ENCODE measurements around the gene DCC.

DCC gene

DNA sequence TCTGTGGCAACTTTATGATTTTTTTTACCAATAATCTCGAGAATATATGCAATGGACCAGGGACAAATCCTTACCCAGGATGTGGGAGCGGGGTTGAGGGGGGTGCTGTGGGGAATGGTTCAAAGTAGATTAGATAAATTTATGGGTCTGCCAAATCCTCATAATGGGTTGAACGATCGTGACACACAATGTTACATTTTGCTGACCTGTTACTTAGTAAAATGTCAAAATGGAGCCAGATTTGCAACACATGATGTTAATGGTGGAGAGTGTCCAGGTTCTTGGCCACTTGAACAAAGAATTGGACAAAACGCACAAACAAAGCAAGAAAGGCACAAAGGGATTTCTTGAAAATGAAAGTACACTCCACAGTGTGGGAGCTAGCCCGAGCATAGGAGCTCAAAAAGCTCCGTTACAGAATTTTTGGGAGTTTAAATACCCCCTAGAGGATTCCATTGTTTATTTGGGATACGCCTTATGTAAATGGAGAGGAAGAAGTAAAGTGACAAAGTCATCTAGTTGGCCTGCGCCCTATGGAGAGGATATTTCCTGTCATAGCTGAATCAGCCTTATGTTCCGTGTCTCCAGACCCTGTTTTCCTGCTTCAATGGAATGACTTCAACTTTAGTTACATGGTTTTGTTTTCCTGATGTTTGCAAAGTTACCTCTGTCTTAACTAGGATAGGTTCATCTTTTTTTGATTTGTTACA, 776.0 kb downstream of the DCC start:
- no peak overlapping the region for H3K27ac ChIP-seq (ENCODE audit: low read length)
- no peaks in the 10 kb centered on the region for H3K4me1 ChIP-seq (ENCODE audit: low read length)
- TF ChIP-seq, protein P1, sequence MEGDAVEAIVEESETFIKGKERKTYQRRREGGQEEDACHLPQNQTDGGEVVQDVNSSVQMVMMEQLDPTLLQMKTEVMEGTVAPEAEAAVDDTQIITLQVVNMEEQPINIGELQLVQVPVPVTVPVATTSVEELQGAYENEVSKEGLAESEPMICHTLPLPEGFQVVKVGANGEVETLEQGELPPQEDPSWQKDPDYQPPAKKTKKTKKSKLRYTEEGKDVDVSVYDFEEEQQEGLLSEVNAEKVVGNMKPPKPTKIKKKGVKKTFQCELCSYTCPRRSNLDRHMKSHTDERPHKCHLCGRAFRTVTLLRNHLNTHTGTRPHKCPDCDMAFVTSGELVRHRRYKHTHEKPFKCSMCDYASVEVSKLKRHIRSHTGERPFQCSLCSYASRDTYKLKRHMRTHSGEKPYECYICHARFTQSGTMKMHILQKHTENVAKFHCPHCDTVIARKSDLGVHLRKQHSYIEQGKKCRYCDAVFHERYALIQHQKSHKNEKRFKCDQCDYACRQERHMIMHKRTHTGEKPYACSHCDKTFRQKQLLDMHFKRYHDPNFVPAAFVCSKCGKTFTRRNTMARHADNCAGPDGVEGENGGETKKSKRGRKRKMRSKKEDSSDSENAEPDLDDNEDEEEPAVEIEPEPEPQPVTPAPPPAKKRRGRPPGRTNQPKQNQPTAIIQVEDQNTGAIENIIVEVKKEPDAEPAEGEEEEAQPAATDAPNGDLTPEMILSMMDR (IDR thresholded peaks at IDR 0.05; ENCODE audit: low read length): no peak
- TF ChIP-seq EZH2 (optimal IDR thresholded peaks at IDR 0.05; ENCODE audit: low read depth, low read length) (no peak), EZH2phosphoT487 (IDR thresholded peaks at IDR 0.05; ENCODE audit: low read length) (no peak)
- no peaks in the 10 kb centered on the region for H3K79me2 ChIP-seq (ENCODE audit: low read length)
- no peaks in the 10 kb centered on the region for H3K36me3 ChIP-seq (replicated peaks; ENCODE audit: insufficient read depth, low read length)
- H2AFZ ChIP-seq (ENCODE audit: low read length): no peak overlapping the region
- no peaks in the 10 kb centered on the region for H4K20me1 ChIP-seq (ENCODE audit: insufficient read depth, low read length)
- H3K9me2 ChIP-seq (replicated peaks; ENCODE audit: insufficient read depth, low read length): no peaks in the 10 kb centered on the region
- H3K9ac ChIP-seq (ENCODE audit: low read length): no peak overlapping the region
- no peaks in the 10 kb centered on the region for H3K9me3 ChIP-seq (replicated peaks; ENCODE audit: insufficient read depth, low read length)
- H3F3A ChIP-seq (ENCODE audit: insufficient read depth, low read length): no peaks in the 10 kb centered on the region
- no peaks in the 10 kb centered on the region for H3K27me3 ChIP-seq (replicated peaks; ENCODE audit: insufficient read depth, low read length)
- no peak overlapping the region for H3K4me2 ChIP-seq (ENCODE audit: low read depth, low read length)
- no peak overlapping the region for H3K4me3 ChIP-seq (ENCODE audit: low read length)
- no peak for DNase-seq

DNA sequence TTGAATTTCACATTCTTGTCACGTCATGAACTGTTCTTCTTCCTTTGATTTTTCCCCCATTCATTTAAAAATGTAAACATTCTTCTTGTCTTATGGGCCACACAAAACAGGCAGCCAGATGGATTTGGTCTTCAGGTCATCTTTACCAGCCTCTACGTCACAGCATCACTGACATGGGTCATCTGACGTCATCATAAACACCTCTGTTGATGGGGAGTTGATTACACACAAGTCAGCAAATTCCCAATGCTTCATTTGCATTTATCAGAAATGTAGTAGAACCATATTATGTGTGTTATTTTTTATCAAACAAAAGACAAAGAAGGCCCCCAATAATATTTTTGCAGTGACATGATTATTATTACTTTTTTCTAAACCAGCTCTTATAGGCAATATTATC, 777.9 kb downstream of the DCC start:
- Histone ChIP-seq H3K4me3 (ENCODE audit: low read length) (no peak overlapping the region), H3K9me2 (replicated peaks; ENCODE audit: insufficient read depth, low read length) (no peaks in the 10 kb centered on the region), H3K9ac (ENCODE audit: low read length) (no peak overlapping the region), H2AFZ (ENCODE audit: low read length) (no peak overlapping the region), H3K27me3 (replicated peaks; ENCODE audit: insufficient read depth, low read length) (no peaks in the 10 kb centered on the region), H3K27ac (ENCODE audit: low read length) (no peak overlapping the region), H3K36me3 (replicated peaks; ENCODE audit: insufficient read depth, low read length) (no peaks in the 10 kb centered on the region), H3K79me2 (ENCODE audit: low read length) (no peaks in the 10 kb centered on the region), H3K4me2 (ENCODE audit: low read depth, low read length) (no peak overlapping the region), H4K20me1 (ENCODE audit: insufficient read depth, low read length) (no peaks in the 10 kb centered on the region), H3K4me1 (ENCODE audit: low read length) (no peaks in the 10 kb centered on the region), H3K9me3 (replicated peaks; ENCODE audit: insufficient read depth, low read length) (no peaks in the 10 kb centered on the region), H3F3A (ENCODE audit: insufficient read depth, low read length) (no peaks in the 10 kb centered on the region)
- TF ChIP-seq EZH2phosphoT487 (IDR thresholded peaks at IDR 0.05; ENCODE audit: low read length) (no peak), EZH2 (optimal IDR thresholded peaks at IDR 0.05; ENCODE audit: low read depth, low read length) (no peak)
- TF ChIP-seq, protein P1 (IDR thresholded peaks at IDR 0.05; ENCODE audit: low read length): no peak
- no peak for DNase-seq

DNA sequence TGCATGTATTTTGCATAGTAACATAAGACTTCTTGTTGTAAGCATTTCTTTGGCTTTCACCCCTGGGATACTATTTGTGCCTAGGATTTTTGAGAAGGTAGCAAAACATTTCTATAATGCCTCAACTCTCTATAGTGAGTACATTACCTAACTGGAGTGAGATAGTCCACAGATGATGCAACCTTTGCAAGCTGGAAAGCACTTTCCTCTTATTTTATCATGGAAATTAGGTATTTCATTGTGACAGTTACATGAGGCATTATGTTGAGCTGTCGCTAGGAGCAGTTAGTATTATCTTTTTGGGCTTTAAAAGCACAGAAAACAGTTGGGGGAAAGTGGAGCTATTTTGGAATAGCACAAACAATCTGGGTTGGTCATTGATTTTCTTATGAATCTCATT, 786.2 kb downstream of the DCC start:
- Histone ChIP-seq H3K79me2 (ENCODE audit: low read length) (no peaks in the 10 kb centered on the region), H3K9me3 (replicated peaks; ENCODE audit: insufficient read depth, low read length) (no peaks in the 10 kb centered on the region), H3K36me3 (replicated peaks; ENCODE audit: insufficient read depth, low read length) (no peaks in the 10 kb centered on the region), H3K4me3 (ENCODE audit: low read length) (no peak overlapping the region), H3K9me2 (replicated peaks; ENCODE audit: insufficient read depth, low read length) (no peaks in the 10 kb centered on the region), H4K20me1 (ENCODE audit: insufficient read depth, low read length) (no peaks in the 10 kb centered on the region), H3F3A (ENCODE audit: insufficient read depth, low read length) (no peaks in the 10 kb centered on the region), H3K9ac (ENCODE audit: low read length) (no peak overlapping the region), H3K4me2 (ENCODE audit: low read depth, low read length) (no peak overlapping the region), H3K4me1 (ENCODE audit: low read length) (no peaks in the 10 kb centered on the region), H3K27ac (ENCODE audit: low read length) (no peak overlapping the region), H2AFZ (ENCODE audit: low read length) (no peak overlapping the region), H3K27me3 (replicated peaks; ENCODE audit: insufficient read depth, low read length) (no peaks in the 10 kb centered on the region)
- TF ChIP-seq EZH2phosphoT487 (IDR thresholded peaks at IDR 0.05; ENCODE audit: low read length) (no peak), EZH2 (optimal IDR thresholded peaks at IDR 0.05; ENCODE audit: low read depth, low read length) (no peak)
- TF ChIP-seq, protein P1 (IDR thresholded peaks at IDR 0.05; ENCODE audit: low read length): no peak
- no peak for DNase-seq

Data from MM.1S (cell line).